ENCODE results near the gene GTF2IRD1.
"Not testable (repeated sequence)": the region's sequence is repeated elsewhere in the genome, so short reads cannot be mapped to it uniquely, and the experiment has no call there.

The GTF2IRD1 gene

DNA sequence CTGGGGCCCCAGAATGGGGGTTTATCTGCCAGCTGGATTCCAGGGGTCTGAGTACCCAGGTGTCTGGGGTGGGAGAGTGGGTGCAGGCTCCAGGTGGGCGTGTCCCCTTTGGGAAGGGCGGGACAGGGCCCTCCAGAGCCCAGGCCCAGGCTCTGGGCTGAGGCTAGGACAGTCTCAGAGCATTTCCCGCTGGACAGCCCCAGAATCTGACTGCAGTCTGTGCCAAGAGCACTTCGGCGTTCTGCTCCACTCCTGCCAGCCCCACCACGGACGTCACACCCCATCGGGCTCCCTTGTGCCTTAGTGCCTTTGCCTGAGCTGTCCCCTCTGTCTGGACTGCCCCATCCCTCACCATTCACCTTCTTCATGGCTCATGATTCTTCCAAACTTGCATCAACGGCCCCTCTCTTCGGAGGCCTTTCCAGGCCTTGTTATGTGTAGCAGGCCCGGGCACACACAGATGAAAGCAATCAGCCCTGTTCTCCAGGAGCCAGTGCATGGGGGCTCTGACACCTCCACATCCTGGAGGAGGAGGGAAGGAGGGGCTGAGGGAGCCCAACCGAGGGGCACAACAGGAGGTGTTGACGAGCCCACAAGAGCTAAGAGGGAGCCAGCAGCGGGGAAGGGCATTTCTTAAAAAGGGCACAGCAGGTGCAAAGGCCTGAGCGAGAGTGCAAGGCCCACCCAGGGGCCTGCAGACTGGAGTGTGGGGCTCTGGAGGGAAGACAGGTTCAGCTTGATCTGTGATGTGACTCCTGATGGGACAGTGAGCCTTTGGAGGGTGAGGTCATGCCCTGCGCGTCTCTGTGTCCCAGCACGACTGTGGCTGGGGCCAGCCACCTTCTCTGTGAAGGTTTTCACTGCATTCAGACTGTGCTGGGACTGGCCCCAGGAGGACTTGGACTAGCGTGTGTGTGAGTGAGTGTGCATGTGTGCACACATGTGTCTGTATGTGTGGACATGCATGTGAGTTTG is 41.7 kb downstream of the GTF2IRD1 start:
- no peak for DNase-seq

DNA sequence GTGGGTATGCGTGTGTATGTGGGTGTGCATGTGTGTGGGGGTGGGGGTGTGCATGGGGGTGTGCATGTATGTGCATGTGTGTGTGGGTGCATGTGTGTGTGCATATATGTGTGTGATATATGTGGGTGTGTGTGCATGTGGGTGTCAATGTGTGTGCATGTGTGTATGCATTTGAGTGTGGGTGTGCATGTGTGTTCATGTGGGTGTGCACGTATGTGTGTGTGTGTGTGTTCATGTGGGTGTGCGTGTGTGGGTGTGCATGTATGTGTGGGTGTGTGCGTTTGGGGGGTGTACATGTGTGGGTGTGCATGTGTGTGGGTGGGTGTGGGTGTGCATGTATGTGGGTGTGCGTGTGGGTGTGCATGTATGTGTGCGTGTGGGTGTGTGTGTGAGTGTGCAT is 42.6 kb downstream of the GTF2IRD1 start:
- DNase-seq = no peak

DNA sequence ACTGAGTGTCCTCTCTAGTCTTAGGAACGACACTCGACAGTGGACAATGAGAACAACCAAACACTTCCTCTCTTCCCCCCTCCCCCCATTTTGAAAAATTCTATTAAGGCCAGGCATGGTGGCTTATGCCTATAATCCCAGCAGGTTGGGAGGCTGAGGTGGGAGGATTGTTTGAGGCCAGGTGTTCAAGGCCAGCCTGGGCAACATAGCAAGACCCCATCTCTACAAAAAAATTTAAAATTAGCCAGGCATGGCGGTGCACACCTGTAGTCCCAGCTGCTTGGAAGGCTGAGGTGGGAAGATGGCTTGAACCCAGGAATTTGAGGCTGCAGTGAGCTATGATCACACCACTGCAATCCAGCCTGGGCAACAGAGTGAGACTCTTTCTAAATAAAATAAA is 43.1 kb downstream of the GTF2IRD1 start:
- DNase-seq = not testable (repeated sequence)

DNA sequence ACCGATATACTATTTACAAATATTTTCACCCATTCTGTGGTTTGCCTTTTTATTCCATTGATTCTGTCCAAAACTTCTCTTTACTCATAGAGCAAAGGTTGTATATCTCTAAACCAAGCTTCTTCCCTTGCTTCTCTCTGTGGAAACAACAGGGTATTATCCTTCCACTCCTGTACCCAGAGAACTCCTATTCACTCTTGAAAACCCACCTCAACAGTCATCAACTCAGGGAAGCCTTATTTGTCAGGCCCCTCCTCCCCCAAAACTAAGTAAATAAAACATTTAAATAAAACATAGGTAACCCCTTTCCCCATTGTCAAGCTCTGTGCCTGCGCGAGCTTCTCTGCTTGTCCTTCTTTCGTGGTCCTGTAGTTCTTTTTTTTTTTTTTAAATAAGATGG is 44.6 kb downstream of the GTF2IRD1 start:
- no peak for DNase-seq

DNA sequence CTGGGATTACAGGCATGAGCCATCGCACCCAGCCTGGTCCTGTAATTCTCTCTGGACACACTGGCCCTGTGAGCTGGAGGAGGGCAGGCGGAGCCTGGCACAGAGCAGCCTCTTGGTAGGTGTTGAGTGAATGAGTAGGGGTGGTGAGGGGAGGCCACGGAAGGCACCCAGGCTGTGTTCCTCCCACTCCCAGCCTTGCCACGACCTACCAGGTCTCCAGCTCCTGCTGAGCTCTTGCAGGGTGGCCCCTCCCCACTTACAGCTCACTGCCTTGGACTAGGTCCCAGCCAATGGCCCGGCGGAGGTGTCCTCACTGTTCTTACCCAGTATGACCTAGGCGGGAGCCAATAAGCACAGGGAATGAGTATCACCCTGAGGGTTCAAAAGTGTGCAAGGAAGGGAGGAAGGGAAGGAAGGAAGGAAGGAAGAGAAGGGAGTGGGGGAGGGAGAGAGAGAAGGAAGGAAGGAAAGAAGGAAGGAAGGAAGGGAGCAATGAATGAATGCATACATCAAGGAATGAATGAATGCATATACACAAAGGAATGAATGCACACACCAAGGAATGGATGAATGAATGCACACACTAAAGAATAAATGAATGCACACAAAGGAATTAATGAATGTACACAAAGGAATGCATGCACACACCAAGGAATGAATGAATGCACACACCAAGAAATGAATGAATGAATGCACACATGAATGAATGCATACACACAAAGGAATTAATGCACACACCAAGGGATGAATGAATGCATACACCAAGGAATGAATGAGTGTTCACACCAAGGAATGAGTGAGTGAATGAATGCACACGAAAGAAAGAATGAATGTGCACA is 45.5 kb downstream of the GTF2IRD1 start:
- no peak for DNase-seq

DNA sequence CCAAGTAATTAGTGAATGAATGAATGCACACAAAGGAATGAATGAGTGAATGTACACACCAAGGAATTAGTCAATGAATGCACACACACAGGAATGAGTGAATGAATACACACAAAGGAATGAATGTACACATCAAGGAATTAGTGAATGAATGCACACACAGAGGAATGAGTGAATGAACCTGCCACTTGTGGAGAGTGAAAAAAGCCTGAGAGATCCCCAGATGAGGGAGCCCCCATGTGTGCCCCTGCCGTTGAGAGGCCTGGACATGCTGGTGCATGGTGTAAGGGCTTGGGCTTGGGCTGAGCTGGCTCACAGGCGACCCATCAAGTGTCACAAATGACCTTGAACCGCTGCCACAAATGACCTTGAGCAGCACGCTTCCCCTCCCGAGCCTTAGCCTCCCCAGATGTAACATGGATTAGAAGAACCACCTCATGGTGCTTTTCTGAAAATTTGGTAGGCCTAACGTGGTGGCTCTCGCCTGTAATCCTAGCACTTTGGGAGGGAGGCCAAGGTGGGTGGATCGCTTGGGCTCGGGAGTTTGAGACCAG is 46.2 kb downstream of the GTF2IRD1 start:
- no peak for DNase-seq

DNA sequence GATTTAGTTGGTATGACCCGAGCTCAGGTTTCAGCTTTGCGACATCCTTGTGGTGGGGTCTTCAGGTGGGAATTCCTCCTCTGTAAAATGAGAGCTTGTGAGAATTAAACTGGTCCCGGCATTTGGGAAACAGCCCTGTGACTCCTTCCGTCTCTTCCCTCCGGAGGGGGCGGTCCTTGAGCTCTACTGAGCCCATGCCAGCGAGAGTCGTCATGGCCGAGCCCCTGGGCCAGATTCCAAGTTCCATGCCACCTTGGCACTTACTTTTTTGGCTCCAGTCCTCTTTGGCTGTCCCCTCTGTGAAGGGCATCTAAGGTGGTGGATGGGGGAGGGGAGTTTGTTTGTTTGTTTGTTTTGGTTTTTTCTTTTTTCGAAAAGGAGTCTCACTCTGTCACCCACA is 47.6 kb downstream of the GTF2IRD1 start:
- peak; percentile 52 for DNase-seq

DNA sequence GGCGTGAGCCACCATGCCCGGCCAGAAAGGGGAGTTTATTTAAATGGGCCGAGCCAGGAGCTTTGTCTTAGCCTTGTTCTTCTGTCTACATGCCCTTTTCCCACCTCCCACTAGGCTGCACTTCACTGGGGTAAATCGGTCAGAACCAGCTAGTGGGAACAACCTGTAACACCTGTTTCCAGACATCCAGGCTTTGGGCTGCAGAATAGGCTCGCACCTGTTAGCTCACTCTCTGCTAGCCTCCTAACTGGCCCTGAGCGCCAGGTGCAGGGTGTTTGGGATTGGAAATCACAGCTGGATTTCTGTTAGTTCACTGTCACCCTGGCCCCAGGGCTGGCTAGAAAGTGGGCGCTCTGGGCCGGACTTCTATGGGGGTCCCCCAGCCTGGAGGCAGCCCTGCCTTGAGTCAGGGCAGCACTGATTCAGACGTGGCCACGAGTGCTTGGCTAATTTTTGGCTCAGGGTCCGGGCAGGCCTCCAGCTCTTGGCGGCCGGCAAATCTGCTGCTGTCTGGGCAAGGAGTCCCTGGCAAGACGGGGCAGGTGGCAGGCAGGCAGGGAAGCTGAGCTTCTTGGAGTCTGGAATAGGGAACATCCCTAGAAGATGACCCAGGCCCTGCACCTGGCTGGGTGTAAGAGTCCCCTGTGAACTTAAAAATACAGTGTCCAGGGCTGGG is 48.6 kb downstream of the GTF2IRD1 start:
- no peak for DNase-seq

DNA sequence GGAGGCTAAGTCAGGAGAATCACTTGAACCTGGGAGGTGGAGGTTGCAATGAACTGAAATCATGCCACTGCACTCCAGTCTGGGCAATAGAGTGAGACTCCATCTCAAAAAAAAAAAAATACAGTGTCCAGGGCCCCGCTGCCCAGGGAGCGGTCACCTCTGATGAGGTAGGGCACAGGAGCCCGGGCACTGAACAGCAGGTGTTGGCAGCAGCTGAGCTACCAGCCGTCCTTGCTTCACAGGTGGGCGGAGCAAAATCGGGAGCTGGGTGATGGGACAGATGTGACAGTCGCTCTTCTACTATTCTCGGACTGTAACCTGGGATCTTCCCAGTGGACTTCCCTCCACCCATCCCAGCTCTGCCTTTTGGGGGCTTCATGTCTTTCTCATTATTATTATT is 49.4 kb downstream of the GTF2IRD1 start:
- no peak for DNase-seq

DNA sequence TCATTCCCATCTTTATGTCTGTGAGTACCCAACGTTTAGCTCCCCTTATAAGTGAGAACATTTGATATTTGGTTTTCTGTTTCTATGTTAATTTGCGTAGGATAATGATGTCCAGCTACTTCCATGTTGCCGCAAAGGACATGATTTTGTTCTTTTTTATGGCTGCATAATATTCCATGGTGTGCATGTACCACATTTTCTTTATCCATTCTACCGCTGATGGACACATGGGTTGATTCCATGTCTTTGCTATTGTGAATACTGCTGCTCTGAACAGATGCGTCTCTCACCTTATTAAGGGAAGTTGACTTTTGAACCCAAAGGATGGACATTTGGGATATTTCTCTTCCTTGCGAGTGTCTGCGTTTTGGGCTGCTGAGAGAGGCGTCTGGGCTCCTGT is 50.2 kb downstream of the GTF2IRD1 start:
- no peak for DNase-seq

DNA sequence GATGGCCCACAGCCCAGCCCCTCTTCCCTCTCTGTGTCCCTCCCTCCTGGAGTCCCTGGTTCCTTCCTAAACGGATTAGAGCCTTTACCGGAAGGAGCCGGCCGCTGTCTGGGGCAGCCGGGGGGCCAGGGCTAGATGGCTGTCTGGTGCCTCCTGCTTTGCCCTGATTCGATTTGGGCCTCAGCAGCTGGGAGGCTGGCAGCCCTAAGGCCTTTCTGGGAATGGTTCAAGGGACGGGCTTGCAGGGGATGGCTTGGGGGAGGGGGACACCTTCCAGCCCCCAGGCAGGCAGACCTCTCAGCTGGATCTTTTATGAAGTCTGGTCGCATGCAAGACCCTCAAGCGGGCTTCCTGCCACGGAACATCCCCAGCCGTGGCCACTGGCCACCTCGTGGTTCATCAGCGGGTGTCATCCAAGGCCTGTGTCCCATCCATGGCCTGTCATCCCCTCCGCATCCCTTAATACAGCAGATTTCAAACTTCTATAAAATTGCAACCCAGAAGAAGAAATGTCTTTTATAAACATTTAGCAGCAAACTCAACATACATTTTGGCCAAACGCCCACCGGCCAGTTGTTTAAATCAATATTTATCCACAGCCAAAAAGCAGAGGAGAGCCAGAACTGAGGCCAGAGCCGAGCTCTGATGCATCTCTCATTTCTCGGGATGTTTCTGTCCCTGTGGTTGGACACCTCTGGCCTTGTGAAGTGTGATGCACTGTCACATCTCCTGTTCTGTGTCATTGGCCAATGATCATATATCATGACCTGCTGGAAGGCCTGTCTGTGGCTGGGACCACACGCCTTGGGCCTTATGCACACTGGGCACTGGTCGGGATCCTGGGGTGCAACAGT is 52.0 kb downstream of the GTF2IRD1 start:
- DNase-seq = no peak

DNA sequence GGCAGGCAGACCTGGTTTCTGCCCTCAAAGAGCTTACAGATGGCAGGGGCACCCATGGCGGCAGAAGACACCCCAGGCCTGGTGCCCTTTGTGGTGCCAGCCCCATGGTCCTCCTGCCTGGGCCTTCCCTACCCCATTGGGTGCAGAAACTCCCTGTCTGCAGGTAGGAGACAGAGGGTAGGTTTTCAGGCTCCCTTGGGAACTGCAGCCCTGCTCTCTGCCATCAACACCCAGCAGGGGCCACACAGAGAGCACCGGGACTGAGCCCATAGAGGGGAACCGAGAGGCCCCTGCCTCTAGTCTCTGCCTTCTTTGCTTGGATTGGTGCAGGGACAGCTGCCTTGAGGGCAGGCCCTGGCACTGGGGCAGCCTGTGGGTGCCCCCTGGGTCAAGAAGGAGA is 52.6 kb downstream of the GTF2IRD1 start:
- DNase-seq = no peak

DNA sequence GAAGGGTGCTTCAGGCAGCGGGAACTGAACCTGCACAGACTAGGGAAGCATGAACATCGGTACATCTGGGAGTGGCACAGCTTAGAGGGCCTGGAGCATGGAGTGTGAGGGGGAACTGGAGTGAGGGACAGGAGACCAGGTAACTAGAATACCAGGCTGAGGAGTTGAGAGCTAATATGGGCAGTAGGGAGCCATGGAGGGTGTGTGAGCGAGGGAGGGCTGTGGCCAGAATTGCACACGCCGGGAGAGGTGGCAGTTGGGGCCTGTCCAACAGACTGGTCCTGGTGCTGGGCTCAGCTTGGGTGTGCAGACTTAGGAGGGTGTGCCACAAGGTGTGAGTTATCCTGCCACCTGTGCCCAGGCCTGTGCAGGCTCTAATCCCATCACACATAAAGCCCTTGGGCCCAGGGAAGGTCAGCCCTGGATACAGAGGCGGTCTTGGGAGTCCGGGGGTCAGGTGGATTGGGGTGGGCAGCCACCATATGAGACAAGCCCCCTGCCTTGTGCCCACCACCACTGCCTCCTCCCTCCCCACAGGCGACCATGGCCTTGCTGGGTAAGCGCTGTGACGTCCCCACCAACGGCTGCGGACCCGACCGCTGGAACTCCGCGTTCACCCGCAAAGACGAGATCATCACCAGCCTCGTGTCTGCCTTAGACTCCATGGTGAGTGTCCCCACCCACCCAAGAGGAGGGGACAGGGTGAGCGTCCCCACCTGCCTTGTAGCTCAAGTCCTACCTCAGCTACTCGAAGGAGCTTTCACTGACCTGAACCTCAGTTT is 54.0 kb downstream of the GTF2IRD1 start:
- no peak for DNase-seq

DNA sequence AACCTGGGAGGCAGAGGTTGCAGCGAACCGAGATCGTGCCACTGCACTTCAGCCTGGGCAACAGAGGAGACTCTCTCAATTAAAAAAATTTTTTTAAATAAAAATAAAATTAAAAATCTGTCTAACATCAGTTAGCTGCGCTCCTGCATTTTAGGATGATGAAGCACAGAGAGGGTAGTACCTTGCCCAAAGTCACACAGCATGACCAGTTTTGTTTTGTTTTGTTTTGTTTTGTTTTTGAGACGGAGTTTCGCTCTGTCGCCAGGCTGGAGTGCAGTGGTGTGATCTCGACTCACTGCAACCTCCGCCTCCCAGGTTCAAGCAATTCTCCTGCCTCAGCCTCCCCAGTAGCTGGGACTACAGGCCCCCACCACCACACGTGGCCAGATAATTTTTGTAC is 55.7 kb downstream of the GTF2IRD1 start:
- not testable (repeated sequence) for DNase-seq

DNA sequence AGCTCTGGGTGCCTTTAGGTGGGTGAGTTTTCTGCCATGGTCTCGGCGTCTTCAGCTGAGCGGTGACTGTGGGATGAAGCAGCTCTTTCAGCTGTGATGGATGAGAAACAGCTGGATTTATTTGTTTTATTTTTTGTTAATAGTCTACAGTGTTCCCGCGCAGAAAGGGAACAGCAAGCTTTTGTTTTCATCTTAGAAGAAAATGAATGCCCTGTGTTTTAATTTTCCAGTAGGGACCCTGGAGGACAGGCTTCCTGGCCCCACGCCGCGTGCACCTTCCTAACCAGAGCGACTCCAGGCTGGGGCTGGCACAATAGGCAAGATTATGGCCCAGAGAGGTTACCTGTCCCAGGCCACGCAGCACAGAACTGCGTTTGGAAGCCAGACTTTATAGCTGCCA is 57.6 kb downstream of the GTF2IRD1 start:
- no peak for DNase-seq

DNA sequence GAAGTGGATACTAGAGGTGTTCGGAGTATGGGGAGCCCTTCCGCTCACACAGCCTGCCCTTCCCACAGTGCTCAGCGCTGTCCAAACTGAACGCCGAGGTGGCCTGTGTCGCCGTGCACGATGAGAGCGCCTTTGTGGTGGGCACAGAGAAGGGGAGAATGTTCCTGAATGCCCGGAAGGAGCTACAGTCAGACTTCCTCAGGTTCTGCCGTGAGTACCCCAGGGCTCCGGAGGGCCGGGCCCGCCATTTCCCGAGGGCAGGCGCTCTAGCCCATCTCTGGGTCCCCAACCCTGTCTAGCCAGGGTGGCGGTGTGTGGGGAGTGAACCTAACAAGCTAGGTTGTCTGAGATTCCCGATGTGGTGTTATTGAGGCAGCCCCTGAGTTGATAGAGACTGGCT is 59.1 kb downstream of the GTF2IRD1 start:
- DNase-seq = no peak

DNA sequence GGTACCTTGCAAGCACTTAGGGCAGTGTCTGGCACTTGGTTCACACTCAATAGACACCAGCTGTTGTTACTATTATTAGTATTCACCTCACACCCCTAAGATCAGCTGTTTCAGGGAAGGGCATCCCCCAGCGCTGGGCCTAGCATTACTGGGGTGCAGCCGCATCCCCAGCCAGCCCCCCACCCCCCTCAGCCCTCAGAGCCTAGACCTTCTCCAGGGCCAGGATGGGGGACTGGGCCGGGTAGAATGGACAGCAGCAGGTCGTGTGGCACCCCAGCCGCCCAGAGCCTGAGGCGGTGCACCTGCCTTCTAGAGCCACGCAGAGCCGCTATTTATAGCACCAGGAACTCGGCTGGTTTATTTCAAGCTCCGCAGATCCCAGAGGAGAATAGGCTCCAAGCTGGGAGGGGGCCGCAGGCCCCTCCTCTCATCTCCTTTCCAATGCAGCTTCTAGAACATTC is 60.5 kb downstream of the GTF2IRD1 start:
- no peak for DNase-seq

DNA sequence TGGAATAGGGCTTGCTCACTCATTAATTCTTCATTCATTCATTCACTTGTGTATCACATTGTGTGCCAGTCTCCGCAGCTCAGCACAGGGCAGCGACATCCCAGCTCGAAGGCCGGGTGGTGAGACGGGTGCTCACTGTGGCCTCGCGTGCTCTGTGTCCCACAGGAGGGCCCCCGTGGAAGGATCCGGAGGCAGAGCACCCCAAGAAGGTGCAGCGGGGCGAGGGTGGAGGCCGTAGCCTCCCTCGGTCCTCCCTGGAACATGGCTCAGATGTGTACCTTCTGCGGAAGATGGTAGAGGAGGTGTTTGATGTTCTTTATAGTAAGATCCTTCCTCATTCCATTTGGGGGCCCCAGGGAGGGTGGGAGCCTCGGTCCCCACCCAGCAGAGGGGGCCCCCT is 61.6 kb downstream of the GTF2IRD1 start:
- DNase-seq = no peak

DNA sequence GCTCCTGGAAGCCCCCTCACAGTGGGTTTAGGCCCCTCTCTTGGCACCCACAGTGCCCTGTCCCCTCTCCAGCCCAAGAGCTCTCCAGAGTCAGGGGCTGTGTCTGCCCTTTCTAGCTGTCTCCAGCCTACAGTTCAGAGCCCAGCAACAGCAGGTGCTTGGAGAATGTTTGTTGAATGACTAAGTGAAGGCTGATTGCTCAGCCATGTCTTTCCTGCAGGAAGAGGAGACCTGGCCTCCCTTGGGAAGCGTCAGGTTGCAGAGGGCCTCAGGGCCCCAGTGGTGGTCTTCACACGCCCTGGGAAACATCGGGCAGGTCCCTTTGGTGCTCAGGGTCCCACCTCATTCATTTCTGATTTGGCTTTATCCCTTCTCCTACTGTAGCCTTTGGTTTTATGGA is 62.5 kb downstream of the GTF2IRD1 start:
- no peak for DNase-seq

DNA sequence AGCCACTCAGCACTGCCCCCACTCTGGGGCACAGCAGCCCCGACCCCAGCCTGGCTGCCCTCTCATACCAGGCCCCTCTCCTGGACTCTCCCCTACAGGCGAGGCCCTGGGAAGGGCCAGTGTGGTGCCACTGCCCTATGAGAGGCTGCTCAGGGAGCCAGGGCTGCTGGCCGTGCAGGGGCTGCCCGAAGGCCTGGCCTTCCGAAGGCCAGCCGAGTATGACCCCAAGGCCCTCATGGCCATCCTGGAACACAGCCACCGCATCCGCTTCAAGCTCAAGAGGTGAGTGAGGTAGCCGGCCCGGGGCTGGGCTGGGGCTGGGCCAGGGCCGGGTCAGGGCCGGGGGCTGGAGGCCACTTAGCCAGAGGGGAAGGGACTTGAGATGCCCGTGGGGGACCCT is 64.3 kb downstream of the GTF2IRD1 start:
- no peak for DNase-seq

DNA sequence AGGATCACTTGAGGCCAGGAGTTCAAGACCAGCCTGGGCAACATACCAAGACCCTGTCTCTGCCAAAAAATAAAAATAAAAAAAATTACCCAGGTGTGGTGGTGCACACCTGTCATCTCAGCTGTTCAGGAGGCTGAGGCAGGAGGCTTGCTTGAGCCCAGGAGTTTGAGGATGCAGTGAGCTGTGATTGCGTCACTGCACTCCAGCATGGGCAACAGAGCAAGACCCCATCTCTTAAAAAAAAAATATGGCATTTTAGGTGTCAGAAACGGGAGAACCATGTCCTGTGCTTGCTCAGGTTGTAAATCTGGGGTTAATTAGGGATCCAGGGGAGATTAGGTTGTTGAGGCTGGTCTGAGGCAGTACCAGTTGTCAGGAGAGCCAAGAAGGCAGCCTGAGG is 64.9 kb downstream of the GTF2IRD1 start:
- DNase-seq = no peak

All from NCI-H1105 (cell line).